Right lobe of liver (tissue), 4 donors: ENCODE measurements around the gene ZDHHC14.

Source experiments
- CTCF ChIP-seq, 4 donors: fragments of 200-600 bp in 3 of 4; fragments of 450-650 bp in 1 of 4; IDR thresholded peaks; one replicate each; pipeline versions ENCODE4 v1.5.1 to v1.8.0; 2016 to 2022; ENCODE audit warnings: antibody characterized with exemption in 4 of 4, mild to moderate bottlenecking in 2 of 4
- POLR2A ChIP-seq: fragments of 450-650 bp; IDR thresholded peaks from one replicate; pipeline ENCODE4 v1.6.1; 2017; ENCODE audit warnings: antibody characterized with exemption, mild to moderate bottlenecking
- donor health status: DM: no; HTN: no; CAD: no.
- donor health status: DM: no; HTN: no; CAD: no.
- donor health status: DM: no; HTN: yes; CAD: no.

- TF ChIP-seq CTCF (IDR thresholded peaks at IDR 0.05) (no peak), POLR2A (no peak)
Observed at GRCh38 chr6:157658301-157658700, 277.3 kb downstream of the ZDHHC14 start.
